HUDEP-2 (cell line): ENCODE results near the gene ACAA2.

Experiments used
- DNase-seq, 76 experiments: peaks; one replicate each; lab custom pipeline; 2025; ENCODE audit not compliant: unreplicated experiment in 76 of 76; lab: John Stamatoyannopoulos, UW

The ACAA2 gene

DNA sequence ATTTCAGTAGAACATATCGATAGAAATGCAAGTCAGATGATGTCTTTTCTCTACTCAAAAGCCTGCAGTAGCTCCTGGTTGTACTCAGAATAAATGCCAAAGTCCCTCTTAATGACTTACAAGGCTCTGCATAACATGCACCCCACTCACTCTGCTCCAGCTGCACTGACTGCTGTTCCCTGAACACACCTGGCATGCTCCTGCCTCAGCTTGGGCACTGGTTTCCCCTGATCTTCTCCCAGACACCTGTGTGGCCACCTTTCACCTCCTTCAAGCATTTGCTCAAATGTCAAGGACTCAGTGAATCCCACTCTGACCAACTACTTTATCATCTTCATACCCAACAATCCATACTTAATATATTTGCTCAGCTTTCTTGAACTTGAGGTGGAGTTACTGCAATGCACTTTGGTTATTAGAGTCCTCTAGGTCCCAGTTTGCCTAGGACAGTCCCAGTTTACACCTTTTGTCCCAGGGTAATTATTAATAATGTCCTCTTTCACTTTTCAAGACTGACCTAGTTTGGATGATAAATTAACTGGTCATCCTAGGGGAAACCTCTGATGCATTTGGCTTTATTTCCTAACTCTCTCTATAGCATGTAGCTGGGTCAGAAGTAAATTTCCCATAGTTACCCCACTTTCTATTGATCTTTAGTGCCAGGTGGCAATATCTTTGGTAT lies 44.1 kb downstream of the ACAA2 start:
- DNase-seq, result no peak

- DNase-seq, result peak in 6 of 76 experiments; percentile 3 to 32 (median 20)
Measured at GRCh38 chr18:49768051-49768391, 45.3 kb downstream of the ACAA2 start.

GRCh38 chr18:49767111-49768050 lies 46.0 kb downstream of the ACAA2 start:
- no peak for DNase-seq

GRCh38 chr18:49766646-49767045 lies 46.7 kb downstream of the ACAA2 start:
- no peak for DNase-seq

GRCh38 chr18:49764032-49764431 lies 49.3 kb downstream of the ACAA2 start:
- no peak for DNase-seq

- DNase-seq, result no peak
Measured at GRCh38 chr18:49763590-49763989, 49.7 kb downstream of the ACAA2 start.

- no peak for DNase-seq
Measured at GRCh38 chr18:49762191-49763077, 50.9 kb downstream of the ACAA2 start.

GRCh38 chr18:49761771-49762170 lies 51.6 kb downstream of the ACAA2 start:
- DNase-seq, result no peak

GRCh38 chr18:49758263-49758610 lies 55.1 kb downstream of the ACAA2 start:
- no peak for DNase-seq

- peak in 20 of 76 experiments; percentile 1 to 43 (median 26) for DNase-seq
Measured at GRCh38 chr18:49757513-49758262, 55.6 kb downstream of the ACAA2 start.

- no peak for DNase-seq
Measured at GRCh38 chr18:49756671-49757362, 56.5 kb downstream of the ACAA2 start.

GRCh38 chr18:49756135-49756534 lies 57.2 kb downstream of the ACAA2 start:
- DNase-seq, result no peak

DNA sequence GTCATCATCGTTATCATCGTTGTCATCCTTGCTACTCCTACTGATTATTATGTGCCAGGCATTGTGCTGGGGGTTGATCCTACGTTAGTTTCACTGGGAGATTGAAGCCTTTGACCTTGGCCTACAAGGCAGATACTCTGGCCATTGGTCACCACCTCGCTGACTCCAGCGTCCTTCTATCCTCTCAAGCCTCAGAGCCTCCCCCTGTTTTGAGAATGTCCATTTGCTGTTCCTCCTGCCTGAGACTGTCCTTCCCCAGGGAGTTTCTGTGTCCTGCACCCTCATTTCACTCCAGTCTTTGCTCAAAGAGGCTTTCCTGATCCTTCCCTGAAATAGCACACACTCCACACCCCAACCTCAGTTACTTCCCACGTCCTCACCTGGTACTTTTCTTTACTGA lies 57.8 kb downstream of the ACAA2 start:
- no peak for DNase-seq

GRCh38 chr18:49754866-49755265 lies 58.5 kb downstream of the ACAA2 start:
- DNase-seq, result no peak

DNA sequence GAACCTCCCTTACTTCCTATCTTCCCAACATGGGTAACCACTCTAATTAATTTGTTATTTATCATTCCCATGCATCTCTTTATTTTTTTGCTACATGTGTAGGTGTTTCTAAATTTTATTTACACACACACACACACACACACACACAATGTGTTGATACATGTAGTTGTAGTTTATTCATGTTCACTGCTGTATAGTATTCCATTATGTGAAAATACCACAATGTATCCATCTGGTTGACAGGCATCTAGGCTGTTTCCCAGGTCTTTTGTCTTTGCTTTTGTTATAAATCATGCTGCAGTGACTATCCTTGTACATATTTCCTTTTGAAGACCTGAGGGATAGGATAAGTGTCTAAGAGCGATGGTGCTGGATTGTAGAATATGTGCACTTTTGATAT lies 59.7 kb downstream of the ACAA2 start:
- no peak for DNase-seq

GRCh38 chr18:49752095-49752457 lies 61.3 kb downstream of the ACAA2 start:
- DNase-seq, result no peak

DNA sequence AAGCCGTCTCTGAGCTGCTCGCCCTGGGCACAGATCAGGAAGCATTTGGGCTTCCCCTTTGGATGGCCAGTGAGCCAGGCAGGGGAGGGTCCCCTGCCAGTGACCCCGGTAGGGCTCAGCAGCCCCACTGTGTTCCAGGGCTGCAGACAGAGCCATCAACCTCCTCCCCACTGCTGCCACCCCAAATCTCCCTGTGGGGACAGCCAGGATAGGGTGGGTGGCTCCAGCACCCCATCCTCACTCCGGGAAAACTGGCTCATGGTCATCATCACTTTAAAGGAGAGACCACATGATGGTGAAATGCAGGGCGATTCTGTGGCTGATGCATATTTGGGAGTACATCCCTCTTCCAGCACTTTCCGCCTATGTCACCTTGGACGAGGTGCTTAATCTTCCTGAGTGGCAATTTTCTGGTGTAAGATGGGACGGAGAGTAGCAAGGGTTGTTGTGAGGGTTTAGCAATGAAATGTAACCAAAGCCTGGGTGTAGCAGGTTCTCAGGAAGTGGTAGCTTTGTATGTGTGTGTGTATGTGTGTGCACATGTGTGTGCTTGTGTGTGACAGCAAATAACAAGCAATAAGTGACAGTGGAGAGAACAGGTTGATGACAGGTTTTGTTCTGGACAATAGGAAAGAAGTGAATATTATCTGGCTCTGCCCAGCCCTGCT lies 61.8 kb downstream of the ACAA2 start:
- no peak for DNase-seq

DNA sequence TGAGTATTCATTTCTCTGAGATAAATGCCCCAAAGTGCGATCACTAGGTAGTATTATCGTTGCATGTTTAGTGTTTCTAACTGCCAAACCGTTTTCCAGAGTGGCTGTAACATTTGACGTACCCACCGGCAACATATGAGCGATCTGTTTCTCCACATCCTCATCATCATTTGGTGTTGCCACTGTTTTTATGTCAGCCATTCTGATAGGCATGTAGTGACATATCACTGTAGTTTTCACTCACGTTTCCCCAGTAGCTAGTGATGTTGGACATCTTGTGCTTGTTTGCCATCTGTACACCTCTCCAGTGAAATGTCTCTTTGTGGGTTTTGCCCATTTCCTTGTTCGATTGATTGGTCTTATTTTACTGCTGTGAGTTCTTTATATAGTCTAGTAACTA lies 63.8 kb downstream of the ACAA2 start:
- DNase-seq, result no peak

- DNase-seq, result no peak
Measured at GRCh38 chr18:49747876-49748275, 65.5 kb downstream of the ACAA2 start.
